Glutamatergic neuron (in vitro differentiated cells): ENCODE data around the gene SPRY1. TPM values are rescaled to one million over a fixed set of nuclear protein-coding genes. Genes with fewer than 3 reads are reported as not detected.

ENCODE experiments used
- DNase-seq: peaks from one replicate; pipeline ENCODE4 v3.0.0; 2022
- H3K27ac Mint-ChIP-seq: one replicate; pipeline ENCODE4 v1.8.0; 2020; ENCODE audit warnings: mild to moderate bottlenecking, mixed read lengths, inconsistent platforms; ENCODE audit not compliant: unreplicated experiment
- H3K27me3 Mint-ChIP-seq: one replicate; pipeline ENCODE4 v1.8.0; 2020; ENCODE audit warnings: mild to moderate bottlenecking, moderate library complexity, mixed read lengths, inconsistent platforms; ENCODE audit not compliant: unreplicated experiment
- H3K36me3 Mint-ChIP-seq: one replicate; pipeline ENCODE4 v1.8.0; 2020; ENCODE audit warnings: mild to moderate bottlenecking, mixed read lengths, inconsistent platforms; ENCODE audit not compliant: unreplicated experiment
- H3K4me1 Mint-ChIP-seq: one replicate; pipeline ENCODE4 v1.8.0; 2020; ENCODE audit warnings: mild to moderate bottlenecking, low read depth, mixed read lengths, inconsistent platforms; ENCODE audit not compliant: unreplicated experiment
- H3K4me3 Mint-ChIP-seq: one replicate; pipeline ENCODE4 v1.8.0; 2020; ENCODE audit warnings: mild to moderate bottlenecking, mixed read lengths, inconsistent platforms; ENCODE audit not compliant: unreplicated experiment
- H3K9me3 Mint-ChIP-seq: one replicate; pipeline ENCODE4 v1.8.0; 2020; ENCODE audit warnings: mild to moderate bottlenecking, moderate library complexity, mixed read lengths, inconsistent platforms; ENCODE audit not compliant: unreplicated experiment
- CTCF ChIP-seq: fragments of 200-600 bp; sonication (generic); IDR thresholded peaks from one replicate; pipeline ENCODE4 v1.5.0; 2021; ENCODE audit not compliant: partially characterized antibody, unreplicated experiment
- total RNA-seq: library from RNA; stranded (reverse); fragmentation: NEBNext Ultra II Directional; extraction: Animal tissue kit (Norgen Biotek cat#: 25700); gene quantifications from one replicate; pipeline ENCODE4 v1.2.1, GENCODE V29; 2021; ENCODE audit not compliant: unreplicated experiment

SPRY1 gene
- total RNA-seq, 1 donor from 2014 or later, result 17.2 TPM

- Mint-ChIP-seq H3K27me3 (no peaks in the 10 kb centered on the region), H3K9me3 (peaks cover 1% of the 10 kb centered on the region), H3K36me3 (peaks cover 5% of the 10 kb centered on the region), H3K27ac (no peak overlapping the region), H3K4me1 (peaks cover 12% of the 10 kb centered on the region), H3K4me3 (no peak overlapping the region)
- no peak for DNase-seq
- no peak for TF ChIP-seq CTCF
These were observed 46.4 kb upstream of the SPRY1 start for GRCh38 chr4:123350191-123350544.

GRCh38 chr4:123350726-123351125, 45.9 kb upstream of the SPRY1 start:
- TF ChIP-seq CTCF, result no peak
- Mint-ChIP-seq H3K36me3 (peaks cover 5% of the 10 kb centered on the region), H3K27ac (no peak overlapping the region), H3K4me1 (peaks cover 12% of the 10 kb centered on the region), H3K9me3 (peaks cover 1% of the 10 kb centered on the region), H3K4me3 (no peak overlapping the region), H3K27me3 (no peaks in the 10 kb centered on the region)
- no peak for DNase-seq

- Mint-ChIP-seq H3K27ac (no peak overlapping the region), H3K27me3 (no peaks in the 10 kb centered on the region), H3K36me3 (peaks cover 5% of the 10 kb centered on the region), H3K9me3 (peaks cover 1% of the 10 kb centered on the region), H3K4me1 (peaks cover 5% of the 10 kb centered on the region), H3K4me3 (no peak overlapping the region)
- no peak for TF ChIP-seq CTCF
- DNase-seq, result no peak
These were observed 44.9 kb upstream of the SPRY1 start for GRCh38 chr4:123351713-123352112.

- DNase-seq, result no peak
- H3K9me3 Mint-ChIP-seq, result peaks cover 1% of the 10 kb centered on the region
- no peaks in the 10 kb centered on the region for H3K27me3 Mint-ChIP-seq
- no peak overlapping the region for H3K4me3 Mint-ChIP-seq
- TF ChIP-seq CTCF, result no peak
- no peak overlapping the region for H3K27ac Mint-ChIP-seq
- H3K4me1 Mint-ChIP-seq, result no peaks in the 10 kb centered on the region
- peaks cover 5% of the 10 kb centered on the region for H3K36me3 Mint-ChIP-seq
These were observed 44.2 kb upstream of the SPRY1 start for GRCh38 chr4:123352240-123352945.

GRCh38 chr4:123352966-123353365, 43.6 kb upstream of the SPRY1 start:
- H3K27ac Mint-ChIP-seq, result no peak overlapping the region
- no peak overlapping the region for H3K4me3 Mint-ChIP-seq
- no peaks in the 10 kb centered on the region for H3K4me1 Mint-ChIP-seq
- peaks cover 1% of the 10 kb centered on the region for H3K9me3 Mint-ChIP-seq
- no peaks in the 10 kb centered on the region for H3K27me3 Mint-ChIP-seq
- TF ChIP-seq CTCF, result no peak
- H3K36me3 Mint-ChIP-seq, result peaks cover 5% of the 10 kb centered on the region
- no peak for DNase-seq
